ENCODE measurements around the gene MCRIP2. TPM values are rescaled to one million over a fixed set of nuclear protein-coding genes. Genes with fewer than 3 reads are reported as not detected.

Gene MCRIP2
- total and polyA plus RNA-seq, 9 of the 15 experiments (the other 6 are each of a cell fraction or from before 2014, with no cell fraction given) = 0.80 to 120 (median 35.2) TPM

- TF ChIP-seq, protein P1, sequence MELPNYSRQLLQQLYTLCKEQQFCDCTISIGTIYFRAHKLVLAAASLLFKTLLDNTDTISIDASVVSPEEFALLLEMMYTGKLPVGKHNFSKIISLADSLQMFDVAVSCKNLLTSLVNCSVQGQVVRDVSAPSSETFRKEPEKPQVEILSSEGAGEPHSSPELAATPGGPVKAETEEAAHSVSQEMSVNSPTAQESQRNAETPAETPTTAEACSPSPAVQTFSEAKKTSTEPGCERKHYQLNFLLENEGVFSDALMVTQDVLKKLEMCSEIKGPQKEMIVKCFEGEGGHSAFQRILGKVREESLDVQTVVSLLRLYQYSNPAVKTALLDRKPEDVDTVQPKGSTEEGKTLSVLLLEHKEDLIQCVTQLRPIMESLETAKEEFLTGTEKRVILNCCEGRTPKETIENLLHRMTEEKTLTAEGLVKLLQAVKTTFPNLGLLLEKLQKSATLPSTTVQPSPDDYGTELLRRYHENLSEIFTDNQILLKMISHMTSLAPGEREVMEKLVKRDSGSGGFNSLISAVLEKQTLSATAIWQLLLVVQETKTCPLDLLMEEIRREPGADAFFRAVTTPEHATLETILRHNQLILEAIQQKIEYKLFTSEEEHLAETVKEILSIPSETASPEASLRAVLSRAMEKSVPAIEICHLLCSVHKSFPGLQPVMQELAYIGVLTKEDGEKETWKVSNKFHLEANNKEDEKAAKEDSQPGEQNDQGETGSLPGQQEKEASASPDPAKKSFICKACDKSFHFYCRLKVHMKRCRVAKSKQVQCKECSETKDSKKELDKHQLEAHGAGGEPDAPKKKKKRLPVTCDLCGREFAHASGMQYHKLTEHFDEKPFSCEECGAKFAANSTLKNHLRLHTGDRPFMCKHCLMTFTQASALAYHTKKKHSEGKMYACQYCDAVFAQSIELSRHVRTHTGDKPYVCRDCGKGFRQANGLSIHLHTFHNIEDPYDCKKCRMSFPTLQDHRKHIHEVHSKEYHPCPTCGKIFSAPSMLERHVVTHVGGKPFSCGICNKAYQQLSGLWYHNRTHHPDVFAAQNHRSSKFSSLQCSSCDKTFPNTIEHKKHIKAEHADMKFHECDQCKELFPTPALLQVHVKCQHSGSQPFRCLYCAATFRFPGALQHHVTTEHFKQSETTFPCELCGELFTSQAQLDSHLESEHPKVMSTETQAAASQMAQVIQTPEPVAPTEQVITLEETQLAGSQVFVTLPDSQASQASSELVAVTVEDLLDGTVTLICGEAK (IDR thresholded peaks at IDR 0.05) = 0 out of 2 replicates have a peak, but pooled peaks have one; percentile 11
- TF ChIP-seq, protein P1 (CRISPR knock-in tag; IDR thresholded peaks at IDR 0.05) = no peak
- TF ChIP-seq POLR2H (tag; IDR thresholded peaks at IDR 0.05; ENCODE audit: low read depth) (no peak), CBFB (CRISPR knock-in tag; IDR thresholded peaks at IDR 0.05) (0 out of 2 replicates have a peak, but pooled peaks have one; percentile 15), ZNF583 (CRISPR knock-in tag; IDR thresholded peaks at IDR 0.05) (0 out of 2 replicates have a peak, but pooled peaks have one; percentile 31), ZNF184 (CRISPR knock-in tag; IDR thresholded peaks at IDR 0.05) (no peak)
- TF ChIP-seq, protein P2, sequence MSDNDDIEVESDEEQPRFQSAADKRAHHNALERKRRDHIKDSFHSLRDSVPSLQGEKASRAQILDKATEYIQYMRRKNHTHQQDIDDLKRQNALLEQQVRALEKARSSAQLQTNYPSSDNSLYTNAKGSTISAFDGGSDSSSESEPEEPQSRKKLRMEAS (CRISPR knock-in tag; IDR thresholded peaks at IDR 0.05) = peak; percentile 50; the same call in 1 of the 2 replicates
Observed at GRCh38 chr16:661184-661821, 19.7 kb downstream of the MCRIP2 start (continued).
